Activated CD8-positive, alpha-beta T cell treated with anti-CD3 and anti-CD28 coated beads, Interleukin-2, amount 10 ng/mL, durations not matched to agents 7 days and 5 days (primary cell): ENCODE measurements around the gene IDH3A. TPM values are rescaled to one million over a fixed set of nuclear protein-coding genes. Genes with fewer than 3 reads are reported as not detected.

Experiments
- total RNA-seq, 2 experiments: library from RNA; stranded (reverse); gene quantifications; one replicate each; pipeline ENCODE4 v1.2.3, GENCODE V29; 2021

IDH3A gene
- total RNA-seq, 2 experiments from 2014 or later: 80.7 to 84.2 TPM

Other genes with a start within 250 kb of the IDH3A start
- gene TBC1D2B, start 71.7 kb upstream of the IDH3A start, total RNA-seq: 100 to 1,000 TPM; 109 to 119 TPM
- gene SH2D7, start 56.8 kb upstream of the IDH3A start, total RNA-seq: under 1 TPM; 0.29 to 0.31 TPM
- gene CIB2, start 17.9 kb upstream of the IDH3A start, total RNA-seq: 1 to 10 TPM; 1.4 to 2.2 TPM
- under 1 TPM; 0.66 to 0.81 TPM for gene ACSBG1, start 85.2 kb downstream of the IDH3A start, total RNA-seq
- gene DNAJA4, start 115.2 kb downstream of the IDH3A start, total RNA-seq: 10 to 100 TPM; 29.7 TPM
- 10 to 100 TPM; 47.4 to 50.3 TPM for gene SKIC8, start 150.2 kb downstream of the IDH3A start, total RNA-seq
- not detected for gene CRABP1, start 191.0 kb downstream of the IDH3A start, total RNA-seq